GM19351 (cell line): Measurements from ENCODE around the gene PDC.
A peak's percentile ranks its signal among the peaks of the same experiment; 100 is the strongest.

Source experiments
- ATAC-seq: cut with Tn5 transposase; IDR thresholded peaks from one replicate; pipeline ENCODE4 v1.9.1; 2021; ENCODE audit warnings: mild to moderate bottlenecking, moderate library complexity; ENCODE audit not compliant: unreplicated experiment

Gene PDC

GRCh38 chr1:186461014-186461413, at the start of gene PDC:
TSS of gene PDC (minus strand) at chr1:186461114. CDS start at chr1:186449459, 11,655 bp downstream.
- ATAC-seq = no peak

GRCh38 chr1:186503190-186503589, 42.3 kb upstream of the PDC start:
- ATAC-seq = no peak

GRCh38 chr1:186502087-186502486, 41.2 kb upstream of the PDC start:
- ATAC-seq = peak; percentile 69

- no peak for ATAC-seq
These were observed 39.9 kb upstream of the PDC start for GRCh38 chr1:186500804-186501203.

GRCh38 chr1:186499571-186499970, 38.7 kb upstream of the PDC start:
- ATAC-seq = no peak

GRCh38 chr1:186498695-186499389, 37.9 kb upstream of the PDC start:
- no peak for ATAC-seq

- no peak for ATAC-seq
These were observed 37.2 kb upstream of the PDC start for GRCh38 chr1:186498071-186498470.

GRCh38 chr1:186497651-186498050, 36.7 kb upstream of the PDC start:
- ATAC-seq = peak; percentile 60

- no peak for ATAC-seq
These were observed 35.4 kb upstream of the PDC start for GRCh38 chr1:186496171-186496851.

GRCh38 chr1:186494832-186495271, 33.9 kb upstream of the PDC start:
- peak; percentile 78 for ATAC-seq

- no peak for ATAC-seq
These were observed 31.8 kb upstream of the PDC start for GRCh38 chr1:186492531-186493291.

- no peak for ATAC-seq
These were observed 30.4 kb upstream of the PDC start for GRCh38 chr1:186491336-186491735.

GRCh38 chr1:186487163-186487562, 26.2 kb upstream of the PDC start:
- no peak for ATAC-seq

- no peak for ATAC-seq
These were observed 25.1 kb upstream of the PDC start for GRCh38 chr1:186486061-186486460.

- ATAC-seq = no peak
These were observed 22.6 kb upstream of the PDC start for GRCh38 chr1:186483561-186483960.

- peak; percentile 77 for ATAC-seq
These were observed 21.8 kb upstream of the PDC start for GRCh38 chr1:186482661-186483255.

- no peak for ATAC-seq
These were observed 20.5 kb upstream of the PDC start for GRCh38 chr1:186481303-186481888.

- no peak for ATAC-seq
These were observed 18.2 kb upstream of the PDC start for GRCh38 chr1:186479162-186479561.

- ATAC-seq = no peak
These were observed 15.5 kb upstream of the PDC start for GRCh38 chr1:186476264-186477040.

- ATAC-seq = no peak
These were observed 13.3 kb upstream of the PDC start for GRCh38 chr1:186474208-186474607.
